ENCODE data around the gene VAMP8. TPM values are rescaled to one million over a fixed set of nuclear protein-coding genes. Genes with fewer than 3 reads are reported as not detected.

Gene VAMP8
- total RNA-seq, 1 experiment from 2014 or later = 52.0 TPM

GRCh38 chr2:85602476-85603234 lies 25.3 kb downstream of the VAMP8 start, which contains the start of gene TMEM150A (continued):
- TF ChIP-seq FOXJ3 (CRISPR knock-in tag; IDR thresholded peaks at IDR 0.05; ENCODE audit: borderline replicate concordance) = no peak
- 0 out of 2 replicates have a peak, but pooled peaks have one; percentile 17 for TF ChIP-seq ARID4B (CRISPR knock-in tag; IDR thresholded peaks at IDR 0.05; ENCODE audit: borderline replicate concordance)
- TF ChIP-seq HMGA2 (CRISPR knock-in tag; IDR thresholded peaks at IDR 0.05) = no peak
- TF ChIP-seq, protein P1, sequence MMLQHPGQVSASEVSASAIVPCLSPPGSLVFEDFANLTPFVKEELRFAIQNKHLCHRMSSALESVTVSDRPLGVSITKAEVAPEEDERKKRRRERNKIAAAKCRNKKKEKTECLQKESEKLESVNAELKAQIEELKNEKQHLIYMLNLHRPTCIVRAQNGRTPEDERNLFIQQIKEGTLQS (CRISPR knock-in tag; conservative IDR thresholded peaks at IDR 0.05) = no peak
- peak; percentile 40; the same call in 1 of the 2 replicates for TF ChIP-seq GABPB1 (CRISPR knock-in tag; IDR thresholded peaks at IDR 0.05)
- TF ChIP-seq SP1 (CRISPR knock-in tag; conservative IDR thresholded peaks at IDR 0.05) = peak; percentile 58; the same call in 1 of the 2 replicates
- no peak for TF ChIP-seq ATF1 (CRISPR knock-in tag; IDR thresholded peaks at IDR 0.05)
- TF ChIP-seq, protein P2, sequence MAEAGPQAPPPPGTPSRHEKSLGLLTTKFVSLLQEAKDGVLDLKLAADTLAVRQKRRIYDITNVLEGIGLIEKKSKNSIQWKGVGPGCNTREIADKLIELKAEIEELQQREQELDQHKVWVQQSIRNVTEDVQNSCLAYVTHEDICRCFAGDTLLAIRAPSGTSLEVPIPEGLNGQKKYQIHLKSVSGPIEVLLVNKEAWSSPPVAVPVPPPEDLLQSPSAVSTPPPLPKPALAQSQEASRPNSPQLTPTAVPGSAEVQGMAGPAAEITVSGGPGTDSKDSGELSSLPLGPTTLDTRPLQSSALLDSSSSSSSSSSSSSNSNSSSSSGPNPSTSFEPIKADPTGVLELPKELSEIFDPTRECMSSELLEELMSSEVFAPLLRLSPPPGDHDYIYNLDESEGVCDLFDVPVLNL (CRISPR knock-in tag; IDR thresholded peaks at IDR 0.05; ENCODE audit: borderline replicate concordance, low read depth) = no peak
- peak; percentile 38 for TF ChIP-seq ETV6 (CRISPR knock-in tag; IDR thresholded peaks at IDR 0.05)
- 0 out of 2 replicates have a peak, but pooled peaks have one; percentile 74 for TF ChIP-seq ZNF232 (CRISPR knock-in tag; IDR thresholded peaks at IDR 0.05)
- no peak; the same call in none of the 2 replicates for TF ChIP-seq FOXK1 (CRISPR knock-in tag; IDR thresholded peaks at IDR 0.05)
- peak; percentile 81; the same call in 1 of the 2 replicates for TF ChIP-seq USF1 (CRISPR knock-in tag; IDR thresholded peaks at IDR 0.05)
- TF ChIP-seq ZNF317 (CRISPR knock-in tag; IDR thresholded peaks at IDR 0.05; ENCODE audit: borderline replicate concordance, low read depth) = no peak
- TF ChIP-seq GRHL2 (CRISPR knock-in tag; IDR thresholded peaks at IDR 0.05; ENCODE audit: insufficient replicate concordance, severe bottlenecking) = no peak
- no peak for TF ChIP-seq ZNF263 (CRISPR knock-in tag; IDR thresholded peaks at IDR 0.05; ENCODE audit: low read depth)
- peak; percentile 12; the same call in 1 of the 2 replicates for TF ChIP-seq TEAD1 (CRISPR knock-in tag; IDR thresholded peaks at IDR 0.05)
- no peak for TF ChIP-seq CREB1 (CRISPR knock-in tag; IDR thresholded peaks at IDR 0.05)
- TF ChIP-seq ELF4 (CRISPR knock-in tag; IDR thresholded peaks at IDR 0.05; ENCODE audit: low read depth) = no peak
- TF ChIP-seq, protein P3, sequence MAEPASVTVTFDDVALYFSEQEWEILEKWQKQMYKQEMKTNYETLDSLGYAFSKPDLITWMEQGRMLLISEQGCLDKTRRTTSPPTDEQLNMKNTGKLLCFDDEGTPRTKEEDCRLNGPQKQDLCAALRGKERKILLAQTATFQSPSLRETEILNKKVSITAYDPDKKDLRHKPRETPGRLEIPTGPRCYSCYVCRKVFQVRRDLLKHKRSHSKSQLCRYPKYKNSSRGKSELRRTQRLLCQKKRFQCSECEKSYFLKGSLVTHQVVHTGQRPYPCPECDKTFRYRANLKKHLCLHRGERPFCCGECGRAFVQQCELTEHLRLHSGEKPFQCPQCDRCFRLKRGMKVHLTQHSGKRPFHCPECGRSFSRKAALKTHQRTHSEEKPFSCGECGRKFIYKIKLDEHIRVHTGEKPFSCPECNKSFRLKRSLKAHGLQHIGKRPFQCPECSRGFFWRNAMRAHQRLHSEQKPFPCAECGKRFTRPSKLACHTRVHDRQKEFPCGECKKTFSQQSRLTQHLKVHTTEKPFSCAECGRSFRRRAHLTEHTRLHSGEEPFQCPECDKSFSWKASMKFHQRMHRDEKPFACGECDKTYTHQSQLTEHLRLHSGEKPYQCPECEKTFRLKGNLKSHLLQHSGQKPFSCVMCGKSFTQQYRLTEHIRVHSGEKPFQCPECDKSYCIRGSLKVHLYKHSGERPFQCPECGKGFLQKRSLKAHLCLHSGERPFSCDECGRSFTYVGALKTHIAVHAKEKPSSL (CRISPR knock-in tag; conservative IDR thresholded peaks at IDR 0.05) = no peak
- TF ChIP-seq, protein P4, sequence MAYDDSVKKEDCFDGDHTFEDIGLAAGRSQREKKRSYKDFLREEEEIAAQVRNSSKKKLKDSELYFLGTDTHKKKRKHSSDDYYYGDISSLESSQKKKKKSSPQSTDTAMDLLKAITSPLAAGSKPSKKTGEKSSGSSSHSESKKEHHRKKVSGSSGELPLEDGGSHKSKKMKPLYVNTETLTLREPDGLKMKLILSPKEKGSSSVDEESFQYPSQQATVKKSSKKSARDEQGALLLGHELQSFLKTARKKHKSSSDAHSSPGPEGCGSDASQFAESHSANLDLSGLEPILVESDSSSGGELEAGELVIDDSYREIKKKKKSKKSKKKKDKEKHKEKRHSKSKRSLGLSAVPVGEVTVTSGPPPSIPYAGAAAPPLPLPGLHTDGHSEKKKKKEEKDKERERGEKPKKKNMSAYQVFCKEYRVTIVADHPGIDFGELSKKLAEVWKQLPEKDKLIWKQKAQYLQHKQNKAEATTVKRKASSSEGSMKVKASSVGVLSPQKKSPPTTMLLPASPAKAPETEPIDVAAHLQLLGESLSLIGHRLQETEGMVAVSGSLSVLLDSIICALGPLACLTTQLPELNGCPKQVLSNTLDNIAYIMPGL (CRISPR knock-in tag; IDR thresholded peaks at IDR 0.05) = peak; percentile 67
- 0 out of 2 replicates have a peak, but pooled peaks have one; percentile 35 for TF ChIP-seq SMAD3 (CRISPR knock-in tag; IDR thresholded peaks at IDR 0.05; ENCODE audit: borderline replicate concordance)
- no peak for TF ChIP-seq ESRRA (CRISPR knock-in tag; IDR thresholded peaks at IDR 0.05; ENCODE audit: borderline replicate concordance)
- TF ChIP-seq, protein P5, sequence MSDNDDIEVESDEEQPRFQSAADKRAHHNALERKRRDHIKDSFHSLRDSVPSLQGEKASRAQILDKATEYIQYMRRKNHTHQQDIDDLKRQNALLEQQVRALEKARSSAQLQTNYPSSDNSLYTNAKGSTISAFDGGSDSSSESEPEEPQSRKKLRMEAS (CRISPR knock-in tag; IDR thresholded peaks at IDR 0.05) = peak; percentile 68
- TF ChIP-seq RORB (CRISPR knock-in tag; IDR thresholded peaks at IDR 0.05) = no peak
- TF ChIP-seq, protein P6, sequence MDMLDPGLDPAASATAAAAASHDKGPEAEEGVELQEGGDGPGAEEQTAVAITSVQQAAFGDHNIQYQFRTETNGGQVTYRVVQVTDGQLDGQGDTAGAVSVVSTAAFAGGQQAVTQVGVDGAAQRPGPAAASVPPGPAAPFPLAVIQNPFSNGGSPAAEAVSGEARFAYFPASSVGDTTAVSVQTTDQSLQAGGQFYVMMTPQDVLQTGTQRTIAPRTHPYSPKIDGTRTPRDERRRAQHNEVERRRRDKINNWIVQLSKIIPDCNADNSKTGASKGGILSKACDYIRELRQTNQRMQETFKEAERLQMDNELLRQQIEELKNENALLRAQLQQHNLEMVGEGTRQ (CRISPR knock-in tag; IDR thresholded peaks at IDR 0.05) = peak; percentile 89
- TF ChIP-seq, protein P7, sequence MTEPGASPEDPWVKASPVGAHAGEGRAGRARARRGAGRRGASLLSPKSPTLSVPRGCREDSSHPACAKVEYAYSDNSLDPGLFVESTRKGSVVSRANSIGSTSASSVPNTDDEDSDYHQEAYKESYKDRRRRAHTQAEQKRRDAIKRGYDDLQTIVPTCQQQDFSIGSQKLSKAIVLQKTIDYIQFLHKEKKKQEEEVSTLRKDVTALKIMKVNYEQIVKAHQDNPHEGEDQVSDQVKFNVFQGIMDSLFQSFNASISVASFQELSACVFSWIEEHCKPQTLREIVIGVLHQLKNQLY (CRISPR knock-in tag; IDR thresholded peaks at IDR 0.05) = no peak
